ENCODE data around the gene NAALADL2. TPM values are rescaled to one million over a fixed set of nuclear protein-coding genes. Genes with fewer than 3 reads are reported as not detected.

The NAALADL2 gene
- 36.9 TPM for total RNA-seq

DNA sequence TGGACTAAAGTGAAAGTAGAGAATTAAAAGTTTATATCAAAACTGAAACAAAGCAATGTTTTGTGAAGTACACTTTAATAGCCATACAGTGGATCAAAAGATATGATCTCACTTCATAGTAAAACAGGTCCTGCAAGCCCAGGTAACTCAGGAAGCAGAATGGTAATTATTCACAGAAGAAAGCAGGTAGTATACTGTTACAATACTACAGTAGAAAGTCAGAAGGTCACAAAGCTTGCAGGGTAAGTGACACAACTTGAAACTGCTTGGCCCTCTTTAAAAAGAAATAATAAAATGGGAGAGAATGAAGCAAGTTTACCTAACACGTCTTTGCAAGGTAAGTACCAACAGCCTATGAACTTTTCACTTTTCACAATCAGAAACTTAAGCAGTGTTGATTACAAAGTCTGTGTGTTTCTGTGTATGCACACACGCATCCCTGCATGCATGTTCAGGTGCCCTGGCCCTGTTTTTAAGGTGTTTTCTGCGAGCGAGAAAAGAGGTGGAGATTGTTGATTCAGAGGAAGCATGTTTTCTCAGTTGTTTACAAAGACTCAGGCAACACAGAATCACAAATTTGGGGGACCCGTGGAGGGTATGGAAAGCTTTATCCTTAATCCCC, at the start of gene NAALADL2:
NAALADL2 (plus strand) TSS at position 221 of the 622 bp plus-strand sequence.
- intact Hi-C loops (cut with DNase I): no loop called here
- ATAC-seq: no peak
- DNase-seq (ENCODE audit: low spot score): no peak

GRCh38 chr3:174810254-174810653, 48.9 kb upstream of the NAALADL2 start:
- DNase-seq (ENCODE audit: low spot score) (no peak), ATAC-seq (no peak)
- intact Hi-C loops (cut with DNase I): no loop called here

DNA sequence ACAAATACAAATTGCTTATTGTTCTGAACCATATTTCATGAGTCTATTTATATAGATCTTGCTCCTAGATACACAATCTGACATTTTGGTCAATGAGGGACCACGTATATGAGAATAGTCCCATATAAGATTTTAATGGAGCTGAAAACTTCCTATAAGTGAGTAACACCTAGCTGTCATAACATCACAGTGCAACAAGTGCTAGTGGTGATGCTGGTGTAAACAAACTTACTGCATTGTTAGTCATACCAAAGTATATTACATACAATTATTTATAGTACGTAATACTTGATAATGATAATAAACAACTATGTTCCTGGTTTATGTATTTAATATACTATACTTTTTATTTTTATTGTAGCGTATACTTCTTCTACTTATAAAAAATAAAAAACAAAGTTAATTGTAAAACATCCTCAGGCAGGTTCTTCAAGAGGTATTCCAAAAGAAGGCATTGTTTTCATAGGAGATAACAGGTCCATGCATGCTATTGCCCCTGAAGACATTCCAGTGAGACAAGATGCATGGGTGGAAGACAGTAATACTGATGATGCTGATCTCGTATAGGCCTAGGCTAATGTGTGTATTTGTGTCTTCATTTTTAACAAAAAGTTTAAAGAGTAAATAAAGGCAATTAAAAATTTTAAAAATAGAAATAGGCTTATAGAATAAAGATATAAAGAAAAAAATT, 46.8 kb upstream of the NAALADL2 start:
- intact Hi-C loops (cut with DNase I): no loop called here
- ATAC-seq (no peak), DNase-seq (ENCODE audit: low spot score) (no peak)

GRCh38 chr3:174815750-174816149, 43.4 kb upstream of the NAALADL2 start:
- intact Hi-C loops (cut with DNase I): no loop called here
- DNase-seq (ENCODE audit: low spot score): no peak
- no peak for ATAC-seq

DNA sequence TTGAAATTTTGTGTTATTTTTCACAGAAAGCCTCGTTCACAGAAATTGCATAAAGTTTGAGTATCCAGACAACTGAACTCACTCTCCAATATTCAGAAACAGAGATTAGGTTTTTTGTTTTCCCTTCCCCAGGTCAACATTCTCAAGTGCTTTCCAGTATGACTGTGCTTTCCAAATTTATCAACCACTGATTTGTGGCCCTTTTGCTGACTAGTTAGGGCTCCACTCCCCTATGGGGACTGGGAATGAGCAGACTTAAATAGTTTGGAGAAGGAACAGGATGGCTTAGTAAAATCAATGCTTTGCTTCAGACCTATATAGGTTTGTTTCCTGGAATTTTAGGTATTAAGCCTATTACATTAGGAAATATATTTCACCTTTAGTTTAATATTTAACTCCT, 38.2 kb upstream of the NAALADL2 start:
- ATAC-seq (no peak), DNase-seq (ENCODE audit: low spot score) (no peak)
- intact Hi-C loops (cut with DNase I): no loop called here

GRCh38 chr3:174821477-174821876, 37.7 kb upstream of the NAALADL2 start:
- ATAC-seq (peak; percentile 38), DNase-seq (ENCODE audit: low spot score) (no peak)
- intact Hi-C loops (cut with DNase I): no loop called here

- DNase-seq (ENCODE audit: low spot score) (no peak), ATAC-seq (no peak)
- intact Hi-C loops (cut with DNase I): no loop called here
These were observed 36.8 kb upstream of the NAALADL2 start for GRCh38 chr3:174822320-174822719.

- DNase-seq (ENCODE audit: low spot score) (no peak), ATAC-seq (no peak)
- intact Hi-C loops (cut with DNase I): no loop called here
These were observed 33.1 kb upstream of the NAALADL2 start for GRCh38 chr3:174826069-174826468.

GRCh38 chr3:174844746-174845145, 14.4 kb upstream of the NAALADL2 start:
- intact Hi-C loops (cut with DNase I): no loop called here
- DNase-seq (ENCODE audit: low spot score) (no peak), ATAC-seq (no peak)

- intact Hi-C loops (cut with DNase I): no loop called here
- ATAC-seq (no peak), DNase-seq (ENCODE audit: low spot score) (no peak)
These were observed 13.1 kb upstream of the NAALADL2 start for GRCh38 chr3:174846055-174846454.

GRCh38 chr3:174854987-174855386, 4.1 kb upstream of the NAALADL2 start:
- intact Hi-C loops (cut with DNase I): no loop called here
- ATAC-seq (no peak), DNase-seq (ENCODE audit: low spot score) (no peak)

- intact Hi-C loops (cut with DNase I): no loop called here
- no peak for DNase-seq (ENCODE audit: low spot score)
- no peak for ATAC-seq
These were observed 1.8 kb upstream of the NAALADL2 start for GRCh38 chr3:174857301-174857700.

GRCh38 chr3:174858353-174858752, 781 bp upstream of the NAALADL2 start:
- DNase-seq (ENCODE audit: low spot score) (no peak), ATAC-seq (no peak)
- intact Hi-C loops (cut with DNase I): no loop called here

DNA sequence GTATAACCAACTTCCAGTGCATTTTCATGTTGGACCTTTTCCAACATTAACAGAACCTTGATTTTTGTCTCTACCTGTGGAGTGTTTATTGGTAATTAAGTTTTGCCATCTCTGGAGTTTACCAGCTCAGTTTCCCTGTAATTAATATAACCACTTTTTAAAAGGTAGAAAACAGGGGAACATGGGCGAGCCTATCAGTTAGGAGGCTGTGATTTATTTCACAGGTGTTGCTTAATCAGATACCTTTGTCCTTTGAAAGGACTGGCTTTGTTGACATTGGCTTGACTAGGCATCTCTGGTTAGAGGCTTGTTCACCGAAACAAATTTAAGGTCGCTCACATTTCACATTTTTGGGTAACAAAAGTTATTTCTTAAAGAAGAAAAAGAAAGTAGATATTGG, 622 bp downstream of the NAALADL2 start:
- ATAC-seq: no peak
- intact Hi-C loops (cut with DNase I): no loop called here
- no peak for DNase-seq (ENCODE audit: low spot score)

DNA sequence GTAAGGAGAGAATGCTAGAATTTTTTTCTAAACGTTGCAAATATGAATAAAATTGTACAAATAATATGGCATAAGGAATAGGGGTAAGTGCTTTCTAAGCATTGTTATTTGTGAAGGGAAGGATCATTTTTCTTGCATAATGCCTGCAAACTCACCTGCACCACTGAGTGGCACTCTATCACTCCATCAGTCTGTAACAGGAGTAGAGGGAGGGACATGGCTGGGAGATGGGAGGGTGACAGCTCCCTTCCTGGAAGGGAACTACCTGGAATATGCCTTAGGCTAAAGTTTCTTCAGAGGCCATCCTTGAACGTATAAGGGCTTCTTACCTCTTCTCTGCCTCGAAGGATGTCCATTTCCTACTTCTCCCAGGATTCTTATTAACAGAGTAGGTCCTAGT, 3.0 kb downstream of the NAALADL2 start:
- ATAC-seq: no peak
- intact Hi-C loops (cut with DNase I): no loop called here
- no peak for DNase-seq (ENCODE audit: low spot score)

DNA sequence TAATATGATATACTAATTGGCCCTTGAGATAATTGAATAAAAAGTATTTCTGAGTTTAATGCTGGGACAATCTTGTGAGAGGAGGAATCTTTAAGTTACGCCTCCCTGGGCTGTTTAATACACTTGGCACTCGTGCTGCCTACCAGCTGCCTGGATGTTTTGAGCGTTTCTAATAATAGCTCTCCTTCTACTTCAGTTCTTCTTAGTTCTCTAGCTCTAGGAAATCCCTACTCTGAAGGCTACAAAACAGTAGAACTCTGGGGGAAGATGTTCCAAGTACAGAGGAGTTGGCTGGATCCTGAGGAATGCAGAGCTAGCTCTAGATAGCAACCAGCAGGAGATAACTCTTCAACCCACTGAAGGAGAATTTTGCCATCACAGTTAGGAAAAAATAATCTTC, 3.5 kb downstream of the NAALADL2 start:
- no peak for ATAC-seq

GRCh38 chr3:174863488-174863887, 4.4 kb downstream of the NAALADL2 start:
- no peak for ATAC-seq
- DNase-seq (ENCODE audit: low spot score): no peak
- intact Hi-C loops (cut with DNase I): no loop called here

More for the DNA sequence above, 3.5 kb downstream of the NAALADL2 start:
- no peak for DNase-seq (ENCODE audit: low spot score)
- intact Hi-C loops (cut with DNase I): no loop called here

GRCh38 chr3:174869448-174869847, 10.3 kb downstream of the NAALADL2 start:
- intact Hi-C loops (cut with DNase I): no loop called here
- ATAC-seq (peak; percentile 65), DNase-seq (ENCODE audit: low spot score) (no peak)

- intact Hi-C loops (cut with DNase I): no loop called here
- no peak for ATAC-seq
- no peak for DNase-seq (ENCODE audit: low spot score)
These were observed 14.9 kb downstream of the NAALADL2 start for GRCh38 chr3:174873832-174874657.

DNA sequence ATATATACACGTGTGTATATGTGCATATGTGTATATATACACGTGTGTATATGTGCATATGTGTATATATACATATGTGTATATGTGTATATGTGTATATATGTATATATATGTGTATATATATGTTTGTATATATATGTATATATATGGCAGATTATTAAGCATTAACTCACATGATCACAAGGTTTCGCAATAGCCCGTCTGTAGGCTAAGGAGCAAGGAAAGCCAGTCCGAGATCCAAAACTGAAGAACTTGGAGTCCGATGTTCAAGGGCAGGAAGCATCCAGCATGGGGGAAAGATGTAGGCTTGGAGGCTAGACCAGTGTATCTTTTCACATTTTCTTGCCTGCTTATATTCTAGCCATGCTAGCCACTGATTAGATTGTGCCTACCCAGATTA, 23.7 kb downstream of the NAALADL2 start:
- DNase-seq (ENCODE audit: low spot score) (no peak), ATAC-seq (no peak)
- intact Hi-C loops (cut with DNase I): no loop called here
